LNCaP clone FGC (cell line): ENCODE data around the gene CRYGB.

Experiments used
- DNase-seq: peaks from one replicate; pipeline ENCODE4 v3.0.0-alpha.2; 2011; ENCODE audit warnings: low read depth
- H3K4me3 ChIP-seq: 2 replicates; pipeline ENCODE4 v1.5.1; 2011; ENCODE audit warnings: mild to moderate bottlenecking, low read depth, low read length, control low read depth
- TF ChIP-seq, protein P1 (sequence below): IDR thresholded peaks from 2 replicates; pipeline ENCODE4 v1.5.1; 2012; ENCODE audit warnings: mild to moderate bottlenecking; ENCODE audit not compliant: control insufficient read depth, insufficient read depth; ENCODE audit errors: extremely low read depth

The CRYGB gene

DNA sequence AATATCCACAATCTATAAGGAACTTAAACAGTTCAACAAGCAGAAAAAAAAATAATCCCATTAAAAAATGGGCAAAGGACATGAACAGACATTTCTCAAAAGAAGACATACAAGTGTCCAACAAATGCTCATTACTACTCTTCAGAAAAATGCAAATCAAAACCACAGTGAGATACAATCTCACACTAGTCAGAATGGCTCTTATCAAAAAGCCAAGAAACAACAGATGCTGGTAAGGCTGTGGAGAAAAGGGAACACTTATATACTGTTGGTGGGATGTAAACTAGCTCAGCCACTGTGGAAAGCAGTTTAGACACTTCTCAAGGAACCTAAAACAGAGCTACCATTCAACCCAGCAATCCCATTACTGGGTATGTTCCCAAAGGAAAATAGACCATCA lies 7.2 kb upstream of the CRYGB start:
- TF ChIP-seq, protein P1, sequence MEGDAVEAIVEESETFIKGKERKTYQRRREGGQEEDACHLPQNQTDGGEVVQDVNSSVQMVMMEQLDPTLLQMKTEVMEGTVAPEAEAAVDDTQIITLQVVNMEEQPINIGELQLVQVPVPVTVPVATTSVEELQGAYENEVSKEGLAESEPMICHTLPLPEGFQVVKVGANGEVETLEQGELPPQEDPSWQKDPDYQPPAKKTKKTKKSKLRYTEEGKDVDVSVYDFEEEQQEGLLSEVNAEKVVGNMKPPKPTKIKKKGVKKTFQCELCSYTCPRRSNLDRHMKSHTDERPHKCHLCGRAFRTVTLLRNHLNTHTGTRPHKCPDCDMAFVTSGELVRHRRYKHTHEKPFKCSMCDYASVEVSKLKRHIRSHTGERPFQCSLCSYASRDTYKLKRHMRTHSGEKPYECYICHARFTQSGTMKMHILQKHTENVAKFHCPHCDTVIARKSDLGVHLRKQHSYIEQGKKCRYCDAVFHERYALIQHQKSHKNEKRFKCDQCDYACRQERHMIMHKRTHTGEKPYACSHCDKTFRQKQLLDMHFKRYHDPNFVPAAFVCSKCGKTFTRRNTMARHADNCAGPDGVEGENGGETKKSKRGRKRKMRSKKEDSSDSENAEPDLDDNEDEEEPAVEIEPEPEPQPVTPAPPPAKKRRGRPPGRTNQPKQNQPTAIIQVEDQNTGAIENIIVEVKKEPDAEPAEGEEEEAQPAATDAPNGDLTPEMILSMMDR = no peak
- no peak for DNase-seq
- no peak overlapping the region for H3K4me3 ChIP-seq

DNA sequence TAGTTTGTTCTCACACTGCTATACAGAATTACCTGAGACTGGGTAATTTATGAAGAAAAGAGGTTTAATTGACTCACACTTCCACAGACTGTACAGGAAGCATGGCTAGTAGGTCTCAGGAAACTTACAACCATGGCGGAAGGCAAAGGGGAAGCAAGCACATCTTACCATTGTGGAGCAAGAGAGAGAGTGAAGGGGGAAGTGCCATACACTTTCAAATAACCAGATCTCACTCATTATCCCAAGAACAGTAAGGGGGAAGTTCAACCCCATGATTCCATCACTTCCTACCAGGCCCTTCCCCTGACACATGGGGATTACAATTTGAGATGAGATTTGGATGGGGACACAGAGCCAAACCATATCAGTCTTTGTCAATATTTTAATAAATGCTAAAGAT lies 5.0 kb upstream of the CRYGB start:
- DNase-seq = no peak
- H3K4me3 ChIP-seq = no peak overlapping the region
- TF ChIP-seq, protein P1 = no peak

DNA sequence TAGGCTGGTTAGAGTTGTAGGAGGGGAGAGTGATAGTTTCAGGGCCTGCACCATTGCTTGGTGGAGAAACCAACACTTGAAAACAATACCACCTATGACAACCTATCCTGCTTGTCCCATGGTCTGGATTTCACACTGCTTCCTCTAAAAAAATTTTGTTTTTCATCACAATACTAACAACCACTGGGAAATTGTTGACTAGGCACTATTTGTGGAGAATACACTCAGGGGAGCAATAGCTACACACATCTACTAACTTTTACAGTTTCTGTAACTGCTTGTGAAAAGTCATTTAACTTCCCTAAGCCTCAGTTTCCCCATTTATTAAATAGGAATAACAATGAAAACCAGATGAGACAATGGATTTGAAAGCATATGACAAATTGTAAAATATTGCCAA lies 4.1 kb upstream of the CRYGB start:
- TF ChIP-seq, protein P1 = no peak
- no peak for DNase-seq
- no peak overlapping the region for H3K4me3 ChIP-seq

DNA sequence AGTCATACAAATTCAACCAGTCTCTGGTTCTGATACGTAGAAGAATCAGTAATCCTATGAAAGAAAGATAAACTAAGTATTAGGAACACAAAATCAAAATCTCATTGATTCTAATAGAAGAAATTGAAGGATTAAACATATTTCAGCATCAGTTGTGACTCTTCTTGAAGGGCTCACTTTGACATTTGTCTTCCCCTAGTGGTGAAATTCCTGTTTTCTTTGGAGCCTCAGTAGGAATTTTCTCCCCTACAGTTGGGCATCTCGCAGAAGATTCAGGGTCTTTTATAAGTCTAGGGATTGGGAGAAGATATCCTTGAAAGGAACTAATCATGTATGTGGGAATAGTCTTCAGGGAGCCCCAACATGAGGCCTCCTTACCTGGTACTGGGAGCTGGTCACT lies 2.8 kb upstream of the CRYGB start:
- DNase-seq = no peak
- no peak overlapping the region for H3K4me3 ChIP-seq
- TF ChIP-seq, protein P1 = no peak

DNA sequence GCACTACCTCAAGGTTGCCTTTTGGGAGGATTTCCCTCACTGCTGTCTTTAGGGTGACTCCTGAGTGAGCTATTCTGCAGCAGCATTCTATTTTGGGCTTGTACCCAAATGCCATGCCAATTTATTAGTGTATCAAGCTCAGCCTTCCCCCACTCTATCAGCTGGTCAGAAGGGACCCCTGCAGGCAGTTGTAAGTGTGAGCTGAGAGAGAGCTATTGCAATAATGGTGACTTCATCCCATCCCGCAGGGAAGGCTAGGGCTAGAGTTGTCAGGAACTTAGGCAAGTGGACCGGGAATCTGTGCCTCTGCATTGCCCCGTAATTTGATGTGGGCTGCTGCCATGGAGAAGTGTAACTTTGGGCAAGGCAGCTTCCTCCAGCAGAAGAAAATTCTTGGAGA lies 1.8 kb upstream of the CRYGB start:
- no peak overlapping the region for H3K4me3 ChIP-seq
- no peak for DNase-seq
- TF ChIP-seq, protein P1 = no peak

DNA sequence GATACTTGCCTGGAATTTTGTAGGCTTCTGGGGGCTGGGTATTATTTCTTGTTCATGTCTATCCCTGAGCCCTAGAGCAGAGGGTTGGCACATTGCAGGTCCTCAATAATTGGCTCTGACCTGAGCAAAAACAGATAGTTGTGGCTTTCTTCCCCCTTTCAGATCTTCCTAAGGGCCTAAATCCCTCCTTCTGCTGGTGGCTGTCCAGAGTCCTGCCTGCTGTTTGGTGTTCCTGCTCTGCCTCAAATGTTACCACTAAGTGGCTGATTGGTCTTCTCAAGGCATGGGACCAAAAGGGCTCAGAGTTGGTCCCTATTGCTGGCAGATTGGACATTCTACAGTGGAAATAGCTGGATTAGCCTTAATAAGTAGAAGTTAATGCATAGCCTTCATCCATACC lies 1.1 kb upstream of the CRYGB start:
- H3K4me3 ChIP-seq = no peak overlapping the region
- TF ChIP-seq, protein P1 = no peak
- DNase-seq = no peak

DNA sequence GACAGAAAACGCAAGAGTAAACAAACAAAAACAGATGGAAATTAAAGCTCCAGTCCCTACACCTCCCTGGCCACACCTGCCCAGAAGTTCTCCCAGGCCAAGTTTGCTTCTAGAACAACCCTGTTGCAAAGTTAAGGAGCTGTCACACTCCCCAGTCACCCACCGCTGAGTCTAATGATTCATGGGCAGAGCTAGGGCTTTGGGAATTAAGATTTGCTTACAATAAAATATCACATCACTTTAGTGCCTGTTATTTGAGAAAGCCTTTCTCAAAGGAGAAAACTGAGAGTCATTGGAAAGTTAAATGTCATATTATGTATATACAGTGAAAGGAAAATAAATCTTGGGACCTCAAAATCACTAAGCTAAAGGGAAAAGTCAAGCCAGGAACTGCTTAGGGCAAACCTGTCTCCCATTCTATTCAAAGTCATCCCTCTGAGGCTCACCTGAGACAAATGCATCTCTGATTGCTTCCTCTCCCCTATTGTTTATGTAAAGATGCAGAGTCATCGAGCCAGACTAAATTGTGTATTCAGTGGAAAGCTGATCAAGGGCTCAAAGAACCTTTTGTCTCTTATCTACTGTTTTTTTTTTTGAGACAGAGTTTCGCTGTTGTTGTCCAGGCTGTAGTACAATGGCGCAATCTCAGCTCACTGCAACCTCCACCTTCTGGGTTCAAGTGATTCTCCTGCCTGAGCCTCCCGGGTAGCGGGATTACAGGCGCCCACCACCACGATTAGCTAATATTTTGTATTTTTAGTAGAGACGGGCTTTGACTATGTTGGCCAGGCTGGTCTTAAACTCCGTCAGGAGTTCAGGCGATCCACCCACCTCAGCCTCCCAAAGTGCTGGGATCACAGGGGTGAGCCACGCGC lies 2.8 kb downstream of the CRYGB start:
- DNase-seq = no peak
- H3K4me3 ChIP-seq = no peak overlapping the region
- TF ChIP-seq, protein P1 = no peak
